Naive thymus-derived CD4-positive, alpha-beta T cell (primary cell): ENCODE data around the gene NEUROD4. TPM values are rescaled to one million over a fixed set of nuclear protein-coding genes. Genes with fewer than 3 reads are reported as not detected.

Source experiments
- ATAC-seq: fragments of 150-1000 bp; cut with Tn5 transposase; 2 replicates; pipeline ENCODE4 v1.10.0; 2021; ENCODE audit warnings: mild to moderate bottlenecking, moderate library complexity
- CTCF ChIA-PET: fragments of 350-600 bp; sonication (Branson Sonifier 250); formaldehyde crosslinking; loops from one replicate; lab custom pipeline; 2021; ENCODE audit warnings: antibody characterized with exemption; lab: Charles Lee
- POLR2A ChIA-PET: fragments of 350-600 bp; sonication (Branson Sonifier 250); formaldehyde crosslinking; loops from one replicate; lab custom pipeline; 2021; ENCODE audit warnings: antibody characterized with exemption, inconsistent platforms; lab: Charles Lee
- DNase-seq, 9 donors: peaks; one replicate each; pipeline versions ENCODE4 v3.0.0 to v3.0.0-alpha.2; 2020 to 2022; ENCODE audit warnings: mixed read lengths in 1 of 9
- H3K27ac ChIP-seq: one replicate; pipeline ENCODE4 v1.7.0; 2013; ENCODE audit warnings: mild to moderate bottlenecking, low read depth, low read length, moderate library complexity
- H3K27me3 ChIP-seq, 2 donors: one replicate each; pipeline ENCODE4 v1.7.0; 2013; ENCODE audit warnings: low read length in 2 of 2, mild to moderate bottlenecking in 2 of 2, moderate library complexity in 2 of 2; ENCODE audit not compliant: control insufficient read depth in 2 of 2, insufficient read depth in 2 of 2
- H3K36me3 ChIP-seq, 3 experiments: 1 replicate in 2 of 3; 2 replicates in 1 of 3; pipeline ENCODE4 v1.7.0; 2013; ENCODE audit warnings: low read length in 3 of 3, mild to moderate bottlenecking in 3 of 3, moderate library complexity in 1 of 3; ENCODE audit not compliant: insufficient read depth in 3 of 3, control insufficient read depth in 2 of 3
- H3K4me1 ChIP-seq, 2 donors: one replicate each; pipeline ENCODE4 v1.7.0; 2013; ENCODE audit warnings: low read length in 2 of 2, mild to moderate bottlenecking in 2 of 2, moderate library complexity in 1 of 2; ENCODE audit not compliant: control insufficient read depth in 2 of 2, insufficient read depth in 2 of 2
- H3K4me3 ChIP-seq: 2 replicates; pipeline ENCODE4 v1.7.0; 2013; ENCODE audit warnings: mild to moderate bottlenecking, low read length
- H3K9me3 ChIP-seq, 3 experiments: 1 replicate in 2 of 3; 2 replicates in 1 of 3; pipeline ENCODE4 v1.7.0; 2013; ENCODE audit warnings: low read length in 3 of 3; ENCODE audit not compliant: control insufficient read depth in 2 of 3
- H3K27ac Mint-ChIP-seq, 9 donors: one replicate each; pipeline ENCODE4 v1.8.0; 2020 to 2022; ENCODE audit warnings: mixed read lengths in 9 of 9, mild to moderate bottlenecking in 8 of 9, moderate library complexity in 5 of 9, inconsistent platforms in 2 of 9
- H3K27me3 Mint-ChIP-seq, 5 donors: one replicate each; pipeline ENCODE4 v1.8.0; 2021 to 2022; ENCODE audit warnings: mixed read lengths in 5 of 5, mild to moderate bottlenecking in 1 of 5
- H3K36me3 Mint-ChIP-seq, 5 donors: one replicate each; pipeline ENCODE4 v1.8.0; 2020 to 2022; ENCODE audit warnings: mixed read lengths in 5 of 5, mild to moderate bottlenecking in 3 of 5, inconsistent platforms in 1 of 5
- H3K4me1 Mint-ChIP-seq, 7 donors: one replicate each; pipeline ENCODE4 v1.8.0; 2020 to 2022; ENCODE audit warnings: mixed read lengths in 7 of 7, mild to moderate bottlenecking in 3 of 7, inconsistent platforms in 1 of 7
- H3K4me3 Mint-ChIP-seq, 10 donors: one replicate each; pipeline ENCODE4 v1.8.0; 2020 to 2022; ENCODE audit warnings: mild to moderate bottlenecking in 10 of 10, mixed read lengths in 10 of 10, moderate library complexity in 6 of 10, inconsistent platforms in 2 of 10
- H3K9me3 Mint-ChIP-seq, 11 donors: one replicate each; pipeline ENCODE4 v1.8.0; 2020 to 2022; ENCODE audit warnings: mixed read lengths in 11 of 11, mild to moderate bottlenecking in 4 of 11, inconsistent platforms in 1 of 11, moderate library complexity in 1 of 11
- intact Hi-C, 2 donors: fragments of 100-400 bp; cut with micrococcal nuclease; formaldehyde crosslinking; loops; one replicate each; pipeline ENCODE4 v1.15.1; 2023
- polyA plus RNA-seq, 2 donors: library from polyadenylated mRNA; unstranded; fragments of 300-500 nt; fragmentation: Illumina TruSeq; gene quantifications; one replicate each; pipeline ENCODE4 v1.2.3, GENCODE V29; 2021
- total RNA-seq, 6 experiments: library from RNA in 5 of 6; stranded (reverse) in 5 of 6; gene quantifications; 1 replicate in 5 of 6; 2 replicates in 1 of 6; pipeline ENCODE4 v1.2.3 and lab custom pipeline; 2021 to 2026

The NEUROD4 gene
- total and polyA plus RNA-seq, 7 experiments from 2014 or later = 0.11 TPM; not detected in 6

GRCh38 chr12:55049676-55050075 is 29.9 kb downstream of the NEUROD4 start:
- Histone ChIP-seq H3K4me3 (no peak overlapping the region), H3K4me1 (no peaks in the 10 kb centered on the region), H3K36me3 (no peaks in the 10 kb centered on the region), H3K27ac (no peak overlapping the region), H3K27me3 (no peaks in the 10 kb centered on the region), H3K9me3 (no peaks in the 10 kb centered on the region)
- Mint-ChIP-seq H3K27me3 (peaks cover 0 to 13% (median 0%) of the 10 kb centered on the region in 5 donors), H3K36me3 (no peaks in the 10 kb centered on the region), H3K4me1 (no peaks in the 10 kb centered on the region), H3K9me3 (no peaks in the 10 kb centered on the region), H3K27ac (no peak overlapping the region), H3K4me3 (no peak overlapping the region)
- ATAC-seq (no peak), DNase-seq (no peak)
- ChIA-PET CTCF (interaction anchor here (1.3 to 3.7 kb wide), 2 partner anchors 22 to 57 kb away, joined by 7 to 14 read pairs; no protein-coding TSS in a partner anchor), POLR2A (interaction anchor here (0.6 kb wide), 1 partner anchor 44 kb away, joined by 4 read pairs; no protein-coding TSS in a partner anchor)
- intact Hi-C loops = no loop called here

GRCh38 chr12:55051197-55051947 is 31.6 kb downstream of the NEUROD4 start:
- no peaks in the 10 kb centered on the region for H3K4me1 Mint-ChIP-seq
- no peaks in the 10 kb centered on the region for H3K36me3 ChIP-seq
- peaks cover 0 to 2% (median 0%) of the 10 kb centered on the region in 11 donors for H3K9me3 Mint-ChIP-seq
- H3K4me1 ChIP-seq = no peaks in the 10 kb centered on the region
- no peaks in the 10 kb centered on the region for H3K27me3 ChIP-seq
- H3K36me3 Mint-ChIP-seq = no peaks in the 10 kb centered on the region
- peaks cover 0 to 16% (median 0%) of the 10 kb centered on the region in 5 donors for H3K27me3 Mint-ChIP-seq
- intact Hi-C loops = no loop called here
- H3K27ac ChIP-seq = no peak overlapping the region
- H3K4me3 Mint-ChIP-seq = no peak overlapping the region
- ATAC-seq = no peak
- no peak for DNase-seq
- CTCF ChIA-PET = interaction anchor here (0.7 to 1.9 kb wide), 2 partner anchors 20 to 90 kb away, joined by 3 to 5 read pairs; no protein-coding TSS in a partner anchor
- H3K9me3 ChIP-seq = no peaks in the 10 kb centered on the region
- H3K27ac Mint-ChIP-seq = peak overlapping the region in 1 of 9 donors; percentile 47
- POLR2A ChIA-PET = no interaction called here
- no peak overlapping the region for H3K4me3 ChIP-seq

DNA sequence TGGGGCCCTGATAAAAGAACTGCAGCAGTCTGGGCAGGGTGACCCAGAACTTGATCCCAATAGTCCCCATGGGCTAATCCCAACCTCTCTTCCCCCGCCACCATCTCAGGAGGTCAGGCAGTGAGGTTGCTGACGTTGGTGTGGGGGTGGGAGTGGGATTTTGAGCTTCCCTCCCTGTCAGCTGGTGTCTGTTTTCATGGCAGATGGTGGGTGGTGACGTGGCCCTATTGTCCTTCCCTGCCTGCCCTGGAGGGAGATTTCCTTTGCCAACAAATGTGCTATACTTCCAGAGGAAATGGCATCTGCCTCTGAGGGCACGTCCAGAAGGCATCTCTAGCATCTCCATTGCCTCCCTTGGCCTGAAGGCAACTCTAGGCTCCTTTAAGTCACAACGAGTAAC is 37.7 kb downstream of the NEUROD4 start:
- Mint-ChIP-seq H3K4me3 (no peak overlapping the region), H3K9me3 (peaks cover 0 to 2% (median 0%) of the 10 kb centered on the region in 11 donors), H3K4me1 (peaks cover 0 to 10% (median 0%) of the 10 kb centered on the region in 7 donors), H3K36me3 (no peaks in the 10 kb centered on the region), H3K27ac (no peak overlapping the region), H3K27me3 (peaks cover 0 to 12% (median 0%) of the 10 kb centered on the region in 5 donors)
- ATAC-seq (no peak), DNase-seq (no peak)
- H3K9me3 ChIP-seq = no peaks in the 10 kb centered on the region
- ChIA-PET CTCF (no interaction called here), POLR2A (no interaction called here)
- no peak overlapping the region for H3K4me3 ChIP-seq
- no peaks in the 10 kb centered on the region for H3K36me3 ChIP-seq
- H3K27ac ChIP-seq = no peak overlapping the region
- no peaks in the 10 kb centered on the region for H3K4me1 ChIP-seq
- H3K27me3 ChIP-seq = no peaks in the 10 kb centered on the region
- intact Hi-C loops = no loop called here

DNA sequence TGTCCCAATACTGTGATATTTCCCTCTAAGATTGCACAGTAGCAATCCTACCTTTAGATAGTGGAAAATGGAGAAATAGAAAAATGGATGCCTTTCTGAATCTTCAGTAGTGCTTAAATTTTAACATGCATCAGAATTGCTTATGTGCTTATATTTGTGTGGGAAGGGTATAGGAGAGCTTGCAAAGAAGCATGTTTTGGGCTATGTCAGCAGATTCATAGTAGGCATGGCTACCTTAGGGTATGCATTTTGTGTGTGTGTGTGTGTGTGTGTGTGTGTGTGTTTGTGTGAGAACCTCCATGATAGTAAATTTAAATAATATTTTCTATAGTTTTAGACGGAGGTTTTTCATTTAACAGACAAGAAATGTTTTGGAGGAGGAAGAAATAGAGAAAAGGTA is 38.3 kb downstream of the NEUROD4 start:
- Mint-ChIP-seq H3K36me3 (no peaks in the 10 kb centered on the region), H3K27ac (no peak overlapping the region), H3K4me3 (no peak overlapping the region), H3K27me3 (peaks cover 0 to 12% (median 0%) of the 10 kb centered on the region in 5 donors), H3K4me1 (peaks cover 0 to 10% (median 0%) of the 10 kb centered on the region in 7 donors), H3K9me3 (peaks cover 0 to 2% (median 0%) of the 10 kb centered on the region in 11 donors)
- no peak overlapping the region for H3K4me3 ChIP-seq
- intact Hi-C loops = no loop called here
- DNase-seq = no peak
- H3K9me3 ChIP-seq = no peaks in the 10 kb centered on the region
- H3K27ac ChIP-seq = no peak overlapping the region
- POLR2A ChIA-PET = interaction anchor here (1.8 kb wide), 1 partner anchor 56 kb away, joined by 5 read pairs; no protein-coding TSS in a partner anchor
- H3K4me1 ChIP-seq = no peaks in the 10 kb centered on the region
- CTCF ChIA-PET = interaction anchor here (2.0 kb wide), 1 partner anchor 14 kb away, joined by 10 read pairs; no protein-coding TSS in a partner anchor
- no peaks in the 10 kb centered on the region for H3K36me3 ChIP-seq
- no peaks in the 10 kb centered on the region for H3K27me3 ChIP-seq
- ATAC-seq = no peak

GRCh38 chr12:55058776-55059175 is 39.0 kb downstream of the NEUROD4 start:
- H3K27me3 ChIP-seq = no peaks in the 10 kb centered on the region
- no peak overlapping the region for H3K4me3 ChIP-seq
- Mint-ChIP-seq H3K36me3 (no peaks in the 10 kb centered on the region), H3K4me3 (no peak overlapping the region), H3K4me1 (peaks cover 0 to 10% (median 0%) of the 10 kb centered on the region in 7 donors), H3K27ac (no peak overlapping the region), H3K9me3 (peaks cover 0 to 2% (median 0%) of the 10 kb centered on the region in 11 donors), H3K27me3 (peaks cover 0 to 12% (median 3%) of the 10 kb centered on the region in 5 donors)
- POLR2A ChIA-PET = interaction anchor here (0.8 to 1.8 kb wide), 2 partner anchors 57 to 479 kb away, joined by 3 to 5 read pairs; no protein-coding TSS in a partner anchor
- CTCF ChIA-PET = interaction anchor here (1.1 to 2.0 kb wide), 2 partner anchors 13 to 66 kb away, joined by 3 to 10 read pairs; no protein-coding TSS in a partner anchor
- no peaks in the 10 kb centered on the region for H3K36me3 ChIP-seq
- no peaks in the 10 kb centered on the region for H3K9me3 ChIP-seq
- intact Hi-C loops = no loop called here
- ATAC-seq (no peak), DNase-seq (no peak)
- no peaks in the 10 kb centered on the region for H3K4me1 ChIP-seq
- no peak overlapping the region for H3K27ac ChIP-seq

GRCh38 chr12:55060470-55060869 is 40.7 kb downstream of the NEUROD4 start:
- no peak overlapping the region for H3K4me3 ChIP-seq
- CTCF ChIA-PET = no interaction called here
- H3K9me3 Mint-ChIP-seq = peaks cover 0 to 2% (median 0%) of the 10 kb centered on the region in 11 donors
- no peak overlapping the region for H3K27ac ChIP-seq
- DNase-seq (peak in 1 of 9 donors; percentile 29), ATAC-seq (peak; percentile 48)
- H3K4me1 Mint-ChIP-seq = peaks cover 0 to 10% (median 0%) of the 10 kb centered on the region in 7 donors
- no peaks in the 10 kb centered on the region for H3K27me3 ChIP-seq
- peaks cover 0 to 20% (median 0%) of the 10 kb centered on the region in 5 donors for H3K27me3 Mint-ChIP-seq
- POLR2A ChIA-PET = no interaction called here
- no peak overlapping the region for H3K27ac Mint-ChIP-seq
- H3K9me3 ChIP-seq = no peaks in the 10 kb centered on the region
- H3K36me3 Mint-ChIP-seq = no peaks in the 10 kb centered on the region
- intact Hi-C loops = no loop called here
- no peaks in the 10 kb centered on the region for H3K4me1 ChIP-seq
- H3K36me3 ChIP-seq = no peaks in the 10 kb centered on the region
- H3K4me3 Mint-ChIP-seq = peak overlapping the region in 1 of 10 donors; percentile 0
